ENCODE data around the gene MTOR. TPM values are rescaled to one million over a fixed set of nuclear protein-coding genes. Genes with fewer than 3 reads are reported as not detected.

Gene MTOR
- polyA plus RNA-seq, 1 of the 3 experiments (the other 2 are of a cell fraction): 20.9 TPM

- Histone ChIP-seq H3K9me2 (no peaks in the 10 kb centered on the region), H3K79me2 (ENCODE audit: insufficient read depth) (no peaks in the 10 kb centered on the region), H3K9me3 (no peaks in the 10 kb centered on the region), H3K4me3 (ENCODE audit: low read depth in 2 of 2, low read length in 1 of 2) (no peak overlapping the region), H3K4me2 (no peak overlapping the region), H3K9ac (no peak overlapping the region), H3K36me3 (replicated peaks in 1 of 2; ENCODE audit: control insufficient read depth in 1 of 2, insufficient read depth in 2 of 2, low read length in 1 of 2) (peaks cover 53 to 59% of the 10 kb centered on the region in 2 experiments), H2AFZ (ENCODE audit: low read depth) (no peak overlapping the region), H3F3A (replicated peaks; ENCODE audit: insufficient read depth) (no peaks in the 10 kb centered on the region), H3K4me1 (ENCODE audit: control insufficient read depth in 1 of 2, insufficient read depth in 2 of 2, low read depth in 1 of 2, low read length in 1 of 2) (no peaks in the 10 kb centered on the region), H3K27ac (ENCODE audit: low read depth in 2 of 2, low read length in 1 of 2) (no peak overlapping the region), H3K27me3 (ENCODE audit: insufficient read depth) (no peaks in the 10 kb centered on the region), H4K20me1 (ENCODE audit: insufficient read depth) (no peaks in the 10 kb centered on the region)
- CTCF ChIA-PET: interaction anchor here (1.0 to 2.0 kb wide), 3 partner anchors 8 to 35 kb away, joined by 3 to 10 read pairs (median 3); no protein-coding TSS in a partner anchor
- TF ChIP-seq FOSL2 (IDR thresholded peaks at IDR 0.05; ENCODE audit: borderline replicate concordance, low read depth): no peak
- TF ChIP-seq MXI1 (IDR thresholded peaks at IDR 0.05; ENCODE audit: low read depth, low read length): no peak
- no peak for TF ChIP-seq FOXM1 (IDR thresholded peaks at IDR 0.05; ENCODE audit: low read depth)
- no peak for TF ChIP-seq EP300 (IDR thresholded peaks at IDR 0.05; ENCODE audit: borderline replicate concordance in 1 of 2, low read depth in 1 of 2, low read length in 1 of 2)
- TF ChIP-seq RFX5 (IDR thresholded peaks at IDR 0.05; ENCODE audit: low read length): no peak
- no peak for TF ChIP-seq CHD2 (IDR thresholded peaks at IDR 0.05; ENCODE audit: low read length, partially characterized antibody)
- no peak for TF ChIP-seq REST (IDR thresholded peaks at IDR 0.05; ENCODE audit: low read depth, low read length)
- TF ChIP-seq CTCF (IDR thresholded peaks at IDR 0.05): no peak
- TF ChIP-seq PBX3 (IDR thresholded peaks at IDR 0.05): no peak
- TF ChIP-seq EZH2phosphoT487 (IDR thresholded peaks at IDR 0.05; ENCODE audit: borderline replicate concordance, low read depth): no peak
- no peak for TF ChIP-seq POLR2AphosphoS5 (IDR thresholded peaks at IDR 0.05; ENCODE audit: low read depth, low read length)
- no peak for TF ChIP-seq IRF3 (IDR thresholded peaks at IDR 0.05; ENCODE audit: low read depth, low read length)
- no peak for TF ChIP-seq USF1 (IDR thresholded peaks at IDR 0.05; ENCODE audit: borderline replicate concordance, low read depth)
- no peak for TF ChIP-seq TCF12 (IDR thresholded peaks at IDR 0.05)
- TF ChIP-seq NRF1 (IDR thresholded peaks at IDR 0.05; ENCODE audit: low read depth, low read length): no peak
- no peak for DNase-seq
- 88% methylated on average over 12 of the region's 13 CpGs for WGBS (ENCODE audit: low lambda C conversion rate)
- POLR2A ChIA-PET: no interaction called here
These were observed 190.0 kb downstream of the MTOR start for GRCh38 chr1:11072216-11072917.
